Measurements from ENCODE around the gene ADORA2A.

- TF ChIP-seq CTCF (IDR thresholded peaks at IDR 0.05; ENCODE audit: insufficient read depth, low read length, poor library complexity, severe bottlenecking) (no peak), EZH2phosphoT487 (conservative IDR thresholded peaks at IDR 0.05; ENCODE audit: low read length) (no peak)
Observed at GRCh38 chr22:24435861-24436371, 8.5 kb downstream of the ADORA2A start.
